AG04450 (cell line): Measurements from ENCODE around the gene FAM174B. TPM values are rescaled to one million over a fixed set of nuclear protein-coding genes. Genes with fewer than 3 reads are reported as not detected.

Source experiments
- CTCF ChIA-PET: fragments of 300-600, 350-600 bp; formaldehyde crosslinking; extraction: SDS; loops from one replicate; lab custom pipeline; 2022; ENCODE audit warnings: antibody characterized with exemption, inconsistent platforms; lab: Charles Lee
- POLR2A ChIA-PET: fragments of 350-600 bp; formaldehyde crosslinking; extraction: SDS; loops from one replicate; lab custom pipeline; 2021; ENCODE audit warnings: antibody characterized with exemption, inconsistent platforms; lab: Yijun Ruan, JAX
- DNase-seq: peaks from one replicate; pipeline ENCODE4 v3.0.0-alpha.2; 2011; ENCODE audit warnings: low read depth, low spot score
- H3K27ac ChIP-seq: one replicate; pipeline ENCODE4 v1.5.1; 2012; ENCODE audit warnings: low read depth, low read length, control low read depth
- H3K27me3 ChIP-seq: one replicate; pipeline ENCODE4 v1.6.0; 2012; ENCODE audit warnings: low read length; ENCODE audit not compliant: control insufficient read depth, insufficient read depth
- H3K4me3 ChIP-seq: 2 replicates; pipeline ENCODE4 v1.5.1; 2011; ENCODE audit warnings: mild to moderate bottlenecking, low read depth, low read length, control low read depth
- H3K9me3 ChIP-seq: 2 replicates; pipeline ENCODE4 v1.5.1; 2012; ENCODE audit warnings: low read length; ENCODE audit not compliant: control insufficient read depth, insufficient read depth
- polyA plus RNA-seq: library from polyadenylated mRNA; depleted of rRNA; stranded (reverse); fragments of >200 nt; gene quantifications from 2 replicates; pipeline ENCODE4 v1.2.3, GENCODE V29; 2011
- TF ChIP-seq, protein P1 (sequence below): IDR thresholded peaks from 2 replicates; pipeline ENCODE4 v1.5.1; 2011; ENCODE audit warnings: low read depth, low read length, control low read depth, inconsistent platforms

FAM174B gene
- polyA plus RNA-seq, 1 experiment = 2.1 TPM

DNA sequence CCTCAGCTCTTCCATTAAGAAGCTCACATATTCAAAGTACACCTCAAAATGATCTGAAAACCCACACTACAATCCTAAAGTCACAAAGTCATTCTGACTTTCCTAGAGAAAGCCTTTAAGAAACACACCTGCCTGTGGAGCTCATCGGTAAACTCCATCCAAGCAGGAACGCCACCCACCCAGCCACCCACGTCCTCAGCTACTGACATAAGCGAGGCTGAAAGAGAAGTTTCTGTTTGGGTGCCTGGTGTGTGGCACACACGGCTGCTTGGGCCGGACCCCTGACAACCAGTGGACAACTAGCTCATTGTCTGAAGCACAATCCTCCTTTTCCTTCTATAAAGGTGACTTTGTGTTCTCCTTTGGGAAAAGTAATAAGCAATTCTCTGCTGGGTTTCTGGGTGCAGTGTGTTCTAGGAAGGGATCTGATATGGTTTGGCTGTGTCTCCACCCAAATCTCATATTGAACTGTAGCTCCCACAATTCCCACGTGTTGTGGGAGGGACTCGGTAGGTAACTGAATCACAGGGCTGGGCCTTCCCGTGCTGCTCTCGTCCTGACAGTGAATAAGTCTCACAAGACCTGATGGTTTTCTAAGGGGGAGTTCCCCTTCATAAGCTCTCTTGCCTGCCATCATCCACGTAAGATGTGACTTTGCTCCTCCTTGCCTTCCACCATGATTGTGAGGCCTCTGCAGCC lies 26.1 kb downstream of the FAM174B start:
- Histone ChIP-seq H3K4me3 (no peak overlapping the region), H3K27me3 (no peaks in the 10 kb centered on the region), H3K27ac (no peak overlapping the region), H3K9me3 (no peaks in the 10 kb centered on the region; the same call in 1 of the 2 replicates)
- POLR2A ChIA-PET = no interaction called here
- no peak for DNase-seq
- TF ChIP-seq, protein P1, sequence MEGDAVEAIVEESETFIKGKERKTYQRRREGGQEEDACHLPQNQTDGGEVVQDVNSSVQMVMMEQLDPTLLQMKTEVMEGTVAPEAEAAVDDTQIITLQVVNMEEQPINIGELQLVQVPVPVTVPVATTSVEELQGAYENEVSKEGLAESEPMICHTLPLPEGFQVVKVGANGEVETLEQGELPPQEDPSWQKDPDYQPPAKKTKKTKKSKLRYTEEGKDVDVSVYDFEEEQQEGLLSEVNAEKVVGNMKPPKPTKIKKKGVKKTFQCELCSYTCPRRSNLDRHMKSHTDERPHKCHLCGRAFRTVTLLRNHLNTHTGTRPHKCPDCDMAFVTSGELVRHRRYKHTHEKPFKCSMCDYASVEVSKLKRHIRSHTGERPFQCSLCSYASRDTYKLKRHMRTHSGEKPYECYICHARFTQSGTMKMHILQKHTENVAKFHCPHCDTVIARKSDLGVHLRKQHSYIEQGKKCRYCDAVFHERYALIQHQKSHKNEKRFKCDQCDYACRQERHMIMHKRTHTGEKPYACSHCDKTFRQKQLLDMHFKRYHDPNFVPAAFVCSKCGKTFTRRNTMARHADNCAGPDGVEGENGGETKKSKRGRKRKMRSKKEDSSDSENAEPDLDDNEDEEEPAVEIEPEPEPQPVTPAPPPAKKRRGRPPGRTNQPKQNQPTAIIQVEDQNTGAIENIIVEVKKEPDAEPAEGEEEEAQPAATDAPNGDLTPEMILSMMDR = no peak
- CTCF ChIA-PET = no interaction called here

DNA sequence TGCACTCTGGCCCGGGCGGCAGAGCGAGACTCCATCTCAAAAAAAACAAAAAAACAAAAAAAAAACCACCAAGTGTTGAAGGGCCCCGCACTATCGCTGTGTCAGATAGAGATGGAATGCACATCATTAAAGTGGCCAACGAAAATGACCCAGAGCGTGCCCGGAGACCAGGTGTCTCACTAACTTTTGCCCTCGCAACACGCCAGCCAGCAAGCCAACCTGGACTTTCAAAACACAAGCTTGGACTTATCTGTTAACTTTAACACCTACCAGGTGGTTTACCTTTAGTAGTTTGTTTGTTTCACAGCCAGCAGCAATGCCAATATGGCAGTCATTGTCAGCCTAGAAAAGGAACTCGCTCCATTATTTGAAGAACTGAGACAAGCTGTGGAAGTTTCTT lies 28.6 kb downstream of the FAM174B start:
- Histone ChIP-seq H3K9me3 (no peaks in the 10 kb centered on the region; the same call in 1 of the 2 replicates), H3K4me3 (no peak overlapping the region), H3K27ac (no peak overlapping the region), H3K27me3 (no peaks in the 10 kb centered on the region)
- no peak for DNase-seq
- POLR2A ChIA-PET = no interaction called here
- TF ChIP-seq, protein P1 = no peak
- CTCF ChIA-PET = interaction anchor here (0.7 kb wide), 1 partner anchor 461 kb away, joined by 4 read pairs; no protein-coding TSS in a partner anchor

DNA sequence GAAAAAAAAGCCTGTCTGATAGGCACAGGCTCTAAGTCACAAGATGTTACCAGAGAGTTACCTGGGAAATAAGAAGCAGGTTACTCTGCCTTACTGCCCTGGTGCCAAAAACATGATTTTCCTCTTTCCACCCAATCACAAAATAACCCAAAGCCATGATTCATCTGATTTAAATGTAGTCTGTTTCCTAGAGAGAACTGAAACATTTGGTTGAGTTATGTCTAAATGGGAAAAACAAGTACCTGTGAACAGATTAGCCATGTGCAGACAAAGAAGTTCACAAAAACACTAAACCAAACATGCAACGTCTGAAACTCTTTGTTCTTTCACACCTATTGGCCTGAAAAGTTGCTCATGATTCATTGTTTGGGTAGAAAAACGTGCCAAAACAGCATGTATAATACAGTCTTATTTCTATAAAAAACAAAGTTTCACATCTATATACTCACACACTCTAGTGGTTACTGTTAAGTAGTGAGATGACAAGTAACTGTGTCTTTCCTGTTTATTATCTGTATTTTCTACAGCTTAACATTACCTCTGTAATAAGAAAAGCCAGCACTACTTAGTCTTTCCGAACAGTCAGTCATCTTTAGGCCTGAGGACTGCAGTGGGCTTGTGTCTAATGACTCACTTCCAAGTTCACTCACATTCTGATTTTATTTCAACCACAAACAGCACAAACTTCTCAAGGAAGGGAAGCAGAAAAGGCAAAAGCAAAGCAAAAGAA lies 30.2 kb downstream of the FAM174B start:
- peak; percentile 16 for DNase-seq
- TF ChIP-seq, protein P1 = no peak
- Histone ChIP-seq H3K9me3 (no peaks in the 10 kb centered on the region), H3K4me3 (no peak overlapping the region), H3K27me3 (no peaks in the 10 kb centered on the region), H3K27ac (no peak overlapping the region)
- POLR2A ChIA-PET = no interaction called here
- CTCF ChIA-PET = no interaction called here

DNA sequence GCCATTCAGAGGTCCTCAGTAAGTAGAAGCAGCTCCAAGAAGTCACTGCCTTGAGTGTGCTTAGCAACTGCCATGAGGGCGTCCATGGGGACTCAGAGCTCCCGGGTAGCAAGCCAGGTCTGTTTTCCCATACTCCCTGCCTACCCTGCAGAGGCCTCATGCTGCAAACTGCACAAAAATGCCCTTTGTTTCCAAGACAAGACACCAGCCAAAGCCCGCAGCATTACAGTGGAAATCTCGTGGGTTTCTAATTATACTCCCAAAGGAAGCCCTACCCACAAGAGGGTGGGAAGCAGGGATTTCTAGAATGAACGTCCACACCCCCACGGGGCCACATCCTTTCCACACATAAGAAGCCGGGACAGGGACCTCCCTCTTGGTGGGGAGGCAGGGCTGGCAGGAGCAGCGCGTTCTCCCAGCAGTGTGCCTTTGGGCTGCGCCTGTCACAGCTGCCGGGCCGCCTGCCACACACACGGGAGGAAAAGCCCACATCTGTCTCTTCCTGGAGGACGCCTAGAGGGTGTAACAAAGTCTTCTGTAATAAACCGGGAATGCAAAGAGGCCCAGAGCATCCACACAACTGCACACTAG lies 31.1 kb downstream of the FAM174B start:
- TF ChIP-seq, protein P1 = no peak
- Histone ChIP-seq H3K27me3 (no peaks in the 10 kb centered on the region), H3K9me3 (no peaks in the 10 kb centered on the region), H3K27ac (no peak overlapping the region), H3K4me3 (no peak overlapping the region)
- ChIA-PET CTCF (no interaction called here), POLR2A (no interaction called here)
- no peak for DNase-seq

DNA sequence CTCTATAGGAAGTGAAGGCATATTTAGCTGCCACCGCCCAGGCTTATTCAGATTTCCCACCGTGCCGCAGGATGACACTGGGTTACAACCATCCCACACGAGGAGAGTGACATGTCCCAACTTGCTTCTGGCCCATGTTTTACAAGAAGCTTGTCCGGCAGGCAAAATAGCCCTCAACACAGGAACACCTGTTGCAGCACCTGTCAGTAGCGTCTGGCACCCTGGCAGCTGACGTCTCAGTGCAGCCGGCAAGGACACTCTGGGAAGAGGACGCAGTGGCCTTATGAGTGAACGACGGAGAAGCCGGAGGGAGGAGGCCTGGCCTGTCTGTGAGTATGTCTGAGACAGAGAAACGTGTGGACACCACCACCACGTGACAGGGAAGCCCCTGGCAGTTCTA lies 32.1 kb downstream of the FAM174B start:
- H3K4me3 ChIP-seq = no peak overlapping the region
- ChIA-PET POLR2A (no interaction called here), CTCF (no interaction called here)
- no peaks in the 10 kb centered on the region for H3K9me3 ChIP-seq
- no peaks in the 10 kb centered on the region for H3K27me3 ChIP-seq
- TF ChIP-seq, protein P1 = no peak
- H3K27ac ChIP-seq = no peak overlapping the region
- DNase-seq = no peak
